Measurements from ENCODE around the gene GTF2H3.

The GTF2H3 gene

DNA sequence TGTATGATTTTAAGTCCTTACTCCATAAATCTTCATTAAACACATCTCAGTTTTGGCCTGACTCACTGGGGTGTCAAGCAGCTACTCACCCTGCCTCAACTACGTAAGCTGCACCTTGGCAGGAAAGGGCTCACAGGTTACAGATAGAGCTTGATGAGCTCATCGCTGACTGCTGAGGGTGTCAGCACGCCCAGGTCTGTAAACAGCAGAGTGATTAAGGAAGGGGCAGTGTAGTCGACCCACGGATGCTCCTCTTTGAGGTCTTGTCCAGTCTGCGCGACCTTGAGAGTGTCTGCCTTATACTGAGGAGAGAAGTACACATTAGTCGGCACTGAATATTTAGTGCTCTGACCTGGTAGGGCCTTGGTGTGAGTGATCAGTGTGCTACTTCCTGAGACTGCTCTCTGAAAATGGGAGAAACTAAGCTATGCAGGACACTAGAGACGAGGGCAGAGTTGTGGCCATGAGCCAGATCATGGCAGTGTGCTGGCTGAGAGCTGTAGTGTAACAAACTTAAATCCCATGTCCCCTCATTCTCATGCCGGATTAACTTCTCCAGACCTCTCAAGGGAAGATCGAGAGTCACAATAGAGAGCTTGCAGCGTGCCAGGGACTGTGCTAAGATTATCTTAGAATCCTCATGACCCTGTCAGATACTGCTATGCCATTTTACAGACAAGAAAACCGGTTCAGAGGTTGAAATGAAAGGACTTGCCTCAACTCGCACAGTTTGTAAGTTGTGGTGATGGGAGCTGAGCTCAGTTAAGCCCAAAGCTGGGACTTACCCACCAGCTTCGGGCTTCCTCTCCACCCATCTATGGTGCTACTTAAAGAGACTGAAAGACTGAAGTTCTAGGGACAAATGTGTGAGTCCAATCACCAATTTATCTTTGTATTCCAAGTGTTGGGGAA lies 11.8 kb upstream of the GTF2H3 start:
- POLR2A ChIA-PET, result interaction anchor here (1.3 kb wide), 1 partner anchor 9 kb away, joined by 4 read pairs; no protein-coding TSS in a partner anchor
- no peak for DNase-seq (ENCODE audit: low read depth, low spot score)
- no peak overlapping the region for H3K4me3 ChIP-seq (ENCODE audit: low read depth, low read length)
- TF ChIP-seq, protein P1, sequence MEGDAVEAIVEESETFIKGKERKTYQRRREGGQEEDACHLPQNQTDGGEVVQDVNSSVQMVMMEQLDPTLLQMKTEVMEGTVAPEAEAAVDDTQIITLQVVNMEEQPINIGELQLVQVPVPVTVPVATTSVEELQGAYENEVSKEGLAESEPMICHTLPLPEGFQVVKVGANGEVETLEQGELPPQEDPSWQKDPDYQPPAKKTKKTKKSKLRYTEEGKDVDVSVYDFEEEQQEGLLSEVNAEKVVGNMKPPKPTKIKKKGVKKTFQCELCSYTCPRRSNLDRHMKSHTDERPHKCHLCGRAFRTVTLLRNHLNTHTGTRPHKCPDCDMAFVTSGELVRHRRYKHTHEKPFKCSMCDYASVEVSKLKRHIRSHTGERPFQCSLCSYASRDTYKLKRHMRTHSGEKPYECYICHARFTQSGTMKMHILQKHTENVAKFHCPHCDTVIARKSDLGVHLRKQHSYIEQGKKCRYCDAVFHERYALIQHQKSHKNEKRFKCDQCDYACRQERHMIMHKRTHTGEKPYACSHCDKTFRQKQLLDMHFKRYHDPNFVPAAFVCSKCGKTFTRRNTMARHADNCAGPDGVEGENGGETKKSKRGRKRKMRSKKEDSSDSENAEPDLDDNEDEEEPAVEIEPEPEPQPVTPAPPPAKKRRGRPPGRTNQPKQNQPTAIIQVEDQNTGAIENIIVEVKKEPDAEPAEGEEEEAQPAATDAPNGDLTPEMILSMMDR (IDR thresholded peaks at IDR 0.05; ENCODE audit: insufficient read depth, low read length, missing control alignments), result no peak
- CTCF ChIA-PET, result interaction anchor here (1.5 to 4.3 kb wide), 2 partner anchors 10 to 11 kb away, joined by 4 to 27 read pairs; partner anchors contain the start of genes EIF2B1 and GTF2H3

DNA sequence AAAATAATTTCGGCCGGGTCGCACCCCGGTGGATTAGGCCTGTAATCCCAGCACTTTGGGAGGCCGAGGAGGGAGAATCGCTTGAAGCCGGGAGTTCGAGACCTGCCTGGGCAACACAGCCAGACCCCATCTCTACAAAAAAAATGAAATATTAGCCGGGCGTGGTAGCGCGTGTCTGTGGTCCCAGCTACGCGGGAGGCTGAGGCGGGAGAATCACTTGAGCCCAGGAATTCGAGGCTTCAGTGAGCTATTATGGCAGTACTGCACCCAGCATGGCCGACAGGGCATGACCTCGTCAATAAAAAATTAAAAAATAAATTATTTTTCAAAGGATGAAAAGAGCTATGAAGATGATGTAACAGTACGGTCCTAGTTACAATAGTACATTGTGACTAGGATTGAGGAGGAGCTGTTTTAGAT lies 523 bp downstream of the GTF2H3 start:
- no peak for DNase-seq (ENCODE audit: low read depth, low spot score)
- ChIA-PET POLR2A (no interaction called here), CTCF (interaction anchor here (0.9 to 4.6 kb wide), 2 partner anchors 14 to 23 kb away, joined by 3 to 27 read pairs; no protein-coding TSS in a partner anchor)
- TF ChIP-seq, protein P1 (IDR thresholded peaks at IDR 0.05; ENCODE audit: insufficient read depth, low read length, missing control alignments), result no peak
- H3K4me3 ChIP-seq (ENCODE audit: low read depth, low read length), result peak overlapping the region; percentile 85

DNA sequence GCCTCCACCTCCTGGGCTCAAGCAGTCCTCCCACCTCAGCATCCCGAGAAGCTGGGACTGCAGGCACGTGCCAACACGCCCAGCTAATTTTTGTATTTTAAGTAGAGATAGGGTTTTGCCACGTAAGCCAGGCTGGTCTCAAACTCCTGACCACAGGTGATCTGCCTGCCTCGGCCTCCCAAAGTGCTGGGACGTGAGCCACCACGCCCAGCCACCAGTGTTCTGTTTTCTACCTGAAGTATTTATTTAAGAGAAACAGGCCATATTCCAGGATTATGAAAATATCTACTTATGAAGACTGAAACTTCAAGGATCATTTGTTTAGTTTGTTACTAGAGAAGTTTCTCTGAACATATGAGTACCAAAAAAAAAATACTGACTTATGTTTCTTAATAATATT lies 10.3 kb downstream of the GTF2H3 start:
- POLR2A ChIA-PET, result interaction anchor here (0.7 kb wide), 1 partner anchor 68 kb away, joined by 3 read pairs; no protein-coding TSS in a partner anchor
- H3K4me3 ChIP-seq (ENCODE audit: low read depth, low read length), result no peak overlapping the region
- CTCF ChIA-PET, result no interaction called here
- no peak for DNase-seq (ENCODE audit: low read depth, low spot score)
- TF ChIP-seq, protein P1 (IDR thresholded peaks at IDR 0.05; ENCODE audit: insufficient read depth, low read length, missing control alignments), result no peak

DNA sequence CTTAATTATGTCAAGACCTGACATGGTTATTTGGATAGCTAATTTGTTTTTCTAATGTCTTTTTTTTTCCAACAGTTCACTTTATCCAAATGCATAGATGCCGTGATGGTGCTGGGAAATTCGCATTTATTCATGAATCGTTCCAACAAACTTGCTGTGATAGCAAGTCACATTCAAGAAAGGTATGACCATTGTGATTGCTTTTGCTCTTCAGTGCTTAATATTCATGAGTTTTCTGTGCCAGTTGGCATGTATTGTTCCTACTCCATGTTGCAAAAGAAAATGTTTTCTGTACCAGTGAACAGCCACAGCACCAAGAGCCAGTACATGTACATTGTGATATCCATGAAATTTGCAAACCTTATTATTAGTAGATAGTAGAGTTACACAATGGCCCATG lies 11.8 kb downstream of the GTF2H3 start:
- H3K4me3 ChIP-seq (ENCODE audit: low read depth, low read length), result no peak overlapping the region
- DNase-seq (ENCODE audit: low read depth, low spot score), result no peak
- POLR2A ChIA-PET, result no interaction called here
- CTCF ChIA-PET, result no interaction called here
- TF ChIP-seq, protein P1 (IDR thresholded peaks at IDR 0.05; ENCODE audit: insufficient read depth, low read length, missing control alignments), result no peak

DNA sequence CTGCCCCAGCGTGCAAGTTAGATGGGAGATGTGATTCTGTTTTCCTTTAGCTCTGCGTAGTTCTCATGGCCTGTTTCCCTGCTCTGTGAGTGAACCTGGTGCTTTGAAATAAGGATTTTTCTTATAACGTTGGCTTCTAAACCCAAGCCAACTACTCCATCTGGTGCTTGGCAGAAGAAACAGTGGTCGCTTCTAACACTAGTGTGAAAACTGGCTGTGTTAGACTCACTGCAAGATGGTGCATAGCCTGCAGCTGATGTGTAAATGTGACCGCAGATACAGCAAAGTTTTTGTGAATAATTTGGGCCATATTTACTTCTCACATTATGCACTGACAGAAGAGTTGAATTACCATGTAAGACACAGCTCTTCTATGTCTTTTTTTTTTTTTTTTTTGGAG lies 12.2 kb downstream of the GTF2H3 start:
- no peak for DNase-seq (ENCODE audit: low read depth, low spot score)
- no peak overlapping the region for H3K4me3 ChIP-seq (ENCODE audit: low read depth, low read length)
- CTCF ChIA-PET, result no interaction called here
- TF ChIP-seq, protein P1 (IDR thresholded peaks at IDR 0.05; ENCODE audit: insufficient read depth, low read length, missing control alignments), result no peak
- POLR2A ChIA-PET, result no interaction called here

DNA sequence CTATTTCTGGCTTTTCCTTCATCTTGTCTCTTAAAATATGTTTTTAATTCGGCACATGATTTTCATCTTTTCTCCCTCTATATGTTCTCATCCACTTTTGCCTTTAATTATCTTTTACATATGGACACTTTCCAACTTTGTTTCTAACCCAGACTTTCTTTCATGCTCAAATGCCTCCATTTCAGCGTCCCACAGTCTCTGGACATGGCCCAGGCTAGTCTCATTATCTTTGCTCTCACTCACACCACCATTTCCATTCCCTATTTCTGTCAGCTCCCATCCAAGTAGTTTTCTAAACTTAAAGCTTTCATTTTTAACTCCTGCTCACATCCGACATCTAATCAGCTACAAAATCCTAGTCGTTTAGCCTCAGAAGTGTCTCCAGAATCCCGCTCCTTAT lies 14.8 kb downstream of the GTF2H3 start:
- no peak overlapping the region for H3K4me3 ChIP-seq (ENCODE audit: low read depth, low read length)
- TF ChIP-seq, protein P1 (IDR thresholded peaks at IDR 0.05; ENCODE audit: insufficient read depth, low read length, missing control alignments), result no peak
- ChIA-PET POLR2A (no interaction called here), CTCF (no interaction called here)
- no peak for DNase-seq (ENCODE audit: low read depth, low spot score)

Measured in AG04449 (cell line).